ENCODE measurements around the gene ASB13. TPM values are rescaled to one million over a fixed set of nuclear protein-coding genes. Genes with fewer than 3 reads are reported as not detected.

The ASB13 gene
- total and polyA plus RNA-seq, 8 donors, result 0.89 to 27.5 (median 15.1) TPM

DNA sequence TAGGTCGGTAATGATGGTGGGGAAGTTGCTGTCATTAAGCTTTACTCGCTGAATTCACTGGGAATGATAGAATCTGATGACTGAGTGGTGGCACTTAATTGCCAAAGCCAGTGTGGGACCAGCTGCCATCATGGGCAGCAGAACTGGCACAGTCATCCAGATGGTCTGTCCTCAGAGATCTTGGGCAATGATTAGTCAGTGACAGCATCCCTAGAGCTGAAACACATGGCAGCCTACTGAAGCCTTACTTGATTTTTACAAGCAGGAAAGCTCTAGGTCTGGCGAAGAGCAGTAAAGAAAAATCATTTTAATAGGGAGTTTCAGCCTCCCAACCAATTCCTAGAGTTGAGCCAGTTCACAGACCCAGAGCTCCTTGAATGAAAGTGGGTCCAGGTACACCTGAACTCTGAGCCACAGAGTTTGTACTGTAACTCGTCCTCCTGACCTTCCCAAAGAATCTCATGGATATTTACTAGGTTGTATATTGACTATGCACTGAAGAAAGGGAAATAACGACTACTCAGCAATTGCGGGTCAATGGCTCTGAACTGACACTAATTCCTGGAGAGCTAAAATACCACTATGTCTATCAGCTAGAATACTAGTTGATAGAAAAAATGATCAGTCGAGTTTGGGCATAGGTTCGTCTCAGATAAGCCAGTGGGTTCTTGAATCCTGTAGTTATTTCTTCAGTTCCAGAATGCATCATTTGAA lies 4.4 kb upstream of the ASB13 start:
- Histone ChIP-seq H3K36me3 (no peaks in the 10 kb centered on the region), H3K27me3 (no peaks in the 10 kb centered on the region), H3K4me1 (peaks cover 5 to 26% (median 19%) of the 10 kb centered on the region in 4 donors), H3K27ac (no peak overlapping the region), H3K9me3 (peaks cover 0 to 5% (median 2%) of the 10 kb centered on the region in 4 donors), H3K4me3 (no peak overlapping the region)
- no peak for TF ChIP-seq POLR2A (IDR thresholded peaks at IDR 0.05)
- DNase-seq, result no peak
- WGBS, 5 donors, result 63 to 84% (median 77%) methylated on average over 8 of the region's 8 CpGs
- intact Hi-C loops (cut with DNase I; ENCODE audit: low total_unique reads), result no loop called here

GRCh38 chr10:5669604-5670003 lies 3.2 kb upstream of the ASB13 start:
- Histone ChIP-seq H3K9me3 (peaks cover 0 to 5% (median 2%) of the 10 kb centered on the region in 4 donors), H3K27ac (no peak overlapping the region), H3K36me3 (no peaks in the 10 kb centered on the region), H3K4me3 (no peak overlapping the region), H3K4me1 (peaks cover 5 to 38% (median 31%) of the 10 kb centered on the region in 4 donors), H3K27me3 (no peaks in the 10 kb centered on the region)
- intact Hi-C loops (cut with DNase I; ENCODE audit: low total_unique reads), result no loop called here
- no peak for DNase-seq
- TF ChIP-seq EP300 (IDR thresholded peaks at IDR 0.05) (no peak), POLR2A (IDR thresholded peaks at IDR 0.05) (no peak), POLR2AphosphoS5 (IDR thresholded peaks at IDR 0.05) (no peak)
- TF ChIP-seq, protein P1, sequence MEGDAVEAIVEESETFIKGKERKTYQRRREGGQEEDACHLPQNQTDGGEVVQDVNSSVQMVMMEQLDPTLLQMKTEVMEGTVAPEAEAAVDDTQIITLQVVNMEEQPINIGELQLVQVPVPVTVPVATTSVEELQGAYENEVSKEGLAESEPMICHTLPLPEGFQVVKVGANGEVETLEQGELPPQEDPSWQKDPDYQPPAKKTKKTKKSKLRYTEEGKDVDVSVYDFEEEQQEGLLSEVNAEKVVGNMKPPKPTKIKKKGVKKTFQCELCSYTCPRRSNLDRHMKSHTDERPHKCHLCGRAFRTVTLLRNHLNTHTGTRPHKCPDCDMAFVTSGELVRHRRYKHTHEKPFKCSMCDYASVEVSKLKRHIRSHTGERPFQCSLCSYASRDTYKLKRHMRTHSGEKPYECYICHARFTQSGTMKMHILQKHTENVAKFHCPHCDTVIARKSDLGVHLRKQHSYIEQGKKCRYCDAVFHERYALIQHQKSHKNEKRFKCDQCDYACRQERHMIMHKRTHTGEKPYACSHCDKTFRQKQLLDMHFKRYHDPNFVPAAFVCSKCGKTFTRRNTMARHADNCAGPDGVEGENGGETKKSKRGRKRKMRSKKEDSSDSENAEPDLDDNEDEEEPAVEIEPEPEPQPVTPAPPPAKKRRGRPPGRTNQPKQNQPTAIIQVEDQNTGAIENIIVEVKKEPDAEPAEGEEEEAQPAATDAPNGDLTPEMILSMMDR (IDR thresholded peaks at IDR 0.05), result no peak
- 41 to 73% (median 65%) methylated on average over 1 of the region's 1 CpG for WGBS, 5 donors

DNA sequence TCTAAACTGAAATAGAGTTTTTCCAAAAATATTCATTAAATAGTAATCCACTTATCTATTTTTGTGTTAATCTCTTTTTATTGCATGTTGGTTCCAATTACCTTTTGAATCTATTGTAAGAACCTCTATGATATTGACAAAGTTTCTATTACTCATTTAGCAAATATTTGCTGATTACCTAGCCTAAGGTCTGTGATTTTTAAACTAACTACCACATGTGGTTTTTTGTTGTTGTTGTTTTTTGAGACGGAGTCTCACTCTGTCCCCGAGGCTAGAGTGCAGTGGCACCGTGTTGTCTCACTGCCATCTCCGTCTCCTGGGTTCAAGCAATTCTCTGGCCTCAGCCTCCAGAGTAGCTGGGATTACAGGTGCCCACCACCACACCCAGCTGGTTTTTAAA lies 2.0 kb upstream of the ASB13 start:
- no peaks in the 10 kb centered on the region for H3K27me3 ChIP-seq
- no peak overlapping the region for H3K4me3 ChIP-seq
- peaks cover 5 to 48% (median 39%) of the 10 kb centered on the region in 4 donors for H3K4me1 ChIP-seq
- 30 to 63% (median 37%) methylated on average over 4 of the region's 4 CpGs for WGBS, 5 donors
- no peak overlapping the region for H3K27ac ChIP-seq
- TF ChIP-seq POLR2A (IDR thresholded peaks at IDR 0.05), result no peak
- no peak for TF ChIP-seq EP300 (IDR thresholded peaks at IDR 0.05)
- TF ChIP-seq POLR2AphosphoS5 (IDR thresholded peaks at IDR 0.05), result no peak
- TF ChIP-seq, protein P1 (IDR thresholded peaks at IDR 0.05), result no peak
- H3K9me3 ChIP-seq, result no peaks in the 10 kb centered on the region
- H3K36me3 ChIP-seq, result no peaks in the 10 kb centered on the region
- DNase-seq, result no peak
- intact Hi-C loops (cut with DNase I; ENCODE audit: low total_unique reads), result no loop called here

DNA sequence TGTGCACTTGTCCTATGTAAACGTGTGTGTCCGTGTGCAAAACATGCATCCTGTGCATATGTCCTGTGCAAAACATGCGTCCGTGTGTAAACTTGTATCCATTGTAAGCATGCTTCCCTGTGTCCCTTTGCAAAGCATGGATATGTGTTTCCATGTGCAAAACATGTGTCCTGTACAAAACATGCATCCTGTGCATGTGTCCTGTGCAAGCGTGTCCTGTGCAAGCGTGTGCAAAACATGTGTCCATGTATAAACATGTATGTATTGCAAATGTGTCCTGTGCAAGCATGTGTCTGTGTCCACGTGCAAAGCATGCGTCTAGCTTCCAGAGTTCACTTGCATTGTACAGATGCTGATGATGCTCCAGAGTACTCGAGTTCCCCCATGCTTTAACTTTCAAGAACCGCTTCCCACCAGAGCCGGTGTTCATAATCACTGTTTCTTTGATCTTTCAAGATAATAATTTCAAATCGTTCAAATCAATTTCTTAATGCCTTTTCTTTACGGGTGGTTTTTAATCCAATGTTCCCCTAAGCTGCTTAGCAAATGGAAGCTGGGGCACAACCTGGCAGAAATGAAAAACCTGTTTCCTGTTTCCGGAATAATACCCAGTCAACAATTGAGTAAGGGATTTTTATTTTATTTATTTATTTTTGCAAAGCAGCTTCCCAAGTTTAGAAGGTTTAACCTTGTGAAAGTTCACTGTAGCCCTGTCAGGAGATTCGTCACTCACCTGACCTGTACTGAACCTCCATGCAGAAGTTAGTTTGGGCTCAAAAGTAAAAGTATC lies 641 bp upstream of the ASB13 start:
- H3K4me1 ChIP-seq, result peaks cover 5 to 53% (median 41%) of the 10 kb centered on the region in 4 donors
- no peak for DNase-seq
- intact Hi-C loops (cut with DNase I; ENCODE audit: low total_unique reads), result no loop called here
- no peak for TF ChIP-seq POLR2A (IDR thresholded peaks at IDR 0.05)
- TF ChIP-seq EP300 (IDR thresholded peaks at IDR 0.05), result no peak
- no peak for TF ChIP-seq POLR2AphosphoS5 (IDR thresholded peaks at IDR 0.05)
- TF ChIP-seq, protein P1 (IDR thresholded peaks at IDR 0.05), result no peak
- no peaks in the 10 kb centered on the region for H3K27me3 ChIP-seq
- H3K9me3 ChIP-seq, result no peaks in the 10 kb centered on the region
- peak overlapping the region in 1 of 5 donors; percentile 89 for H3K27ac ChIP-seq
- WGBS, 5 donors, result 32 to 40% (median 33%) methylated on average over 13 to 15 of the region's 15 CpGs
- peak overlapping the region; percentile 81 to 92 (median 86) for H3K4me3 ChIP-seq
- no peaks in the 10 kb centered on the region for H3K36me3 ChIP-seq

Measured in stomach (tissue), 9 donors.